Measurements from ENCODE around the gene LCE1F.

The LCE1F gene

GRCh38 chr1:152770411-152770810 lies 4.5 kb upstream of the LCE1F start:
- Histone ChIP-seq H3K27me3 (ENCODE audit: control insufficient read depth in 5 of 5, insufficient read depth in 4 of 5, low read length in 5 of 5) (no peaks in the 10 kb centered on the region), H3K9ac (ENCODE audit: low read length in 5 of 5) (no peak overlapping the region), H3K4me3 (ENCODE audit: low read depth in 1 of 5, low read length in 5 of 5) (no peak overlapping the region), H3K27ac (ENCODE audit: low read depth, low read length) (no peak overlapping the region), H3K9me3 (ENCODE audit: control insufficient read depth in 5 of 5, low read length in 5 of 5) (no peaks in the 10 kb centered on the region), H3K36me3 (ENCODE audit: control insufficient read depth in 5 of 5, insufficient read depth in 5 of 5, low read length in 5 of 5) (no peaks in the 10 kb centered on the region), H3K4me1 (ENCODE audit: control insufficient read depth in 5 of 5, insufficient read depth in 5 of 5, low read length in 5 of 5) (no peaks in the 10 kb centered on the region)

GRCh38 chr1:152776361-152776760 lies 1.4 kb downstream of the LCE1F start:
- H3K9ac ChIP-seq (ENCODE audit: low read length in 5 of 5): no peak overlapping the region
- peaks cover 0 to 3% (median 0%) of the 10 kb centered on the region in 5 donors for H3K9me3 ChIP-seq (ENCODE audit: control insufficient read depth in 5 of 5, low read length in 5 of 5)
- H3K4me3 ChIP-seq (ENCODE audit: low read depth in 1 of 5, low read length in 5 of 5): no peak overlapping the region
- no peaks in the 10 kb centered on the region for H3K36me3 ChIP-seq (ENCODE audit: control insufficient read depth in 5 of 5, insufficient read depth in 5 of 5, low read length in 5 of 5)
- H3K27ac ChIP-seq (ENCODE audit: low read depth, low read length): no peak overlapping the region
- H3K27me3 ChIP-seq (ENCODE audit: control insufficient read depth in 5 of 5, insufficient read depth in 4 of 5, low read length in 5 of 5): peaks cover 0 to 8% (median 0%) of the 10 kb centered on the region in 5 donors
- no peaks in the 10 kb centered on the region for H3K4me1 ChIP-seq (ENCODE audit: control insufficient read depth in 5 of 5, insufficient read depth in 5 of 5, low read length in 5 of 5)

GRCh38 chr1:152777510-152778137 lies 2.7 kb downstream of the LCE1F start:
- H3K9me3 ChIP-seq (ENCODE audit: control insufficient read depth in 5 of 5, low read length in 5 of 5): peaks cover 0 to 3% (median 0%) of the 10 kb centered on the region in 5 donors
- H3K36me3 ChIP-seq (ENCODE audit: control insufficient read depth in 5 of 5, insufficient read depth in 5 of 5, low read length in 5 of 5): no peaks in the 10 kb centered on the region
- no peaks in the 10 kb centered on the region for H3K4me1 ChIP-seq (ENCODE audit: control insufficient read depth in 5 of 5, insufficient read depth in 5 of 5, low read length in 5 of 5)
- no peak overlapping the region for H3K9ac ChIP-seq (ENCODE audit: low read length in 5 of 5)
- H3K27ac ChIP-seq (ENCODE audit: low read depth, low read length): no peak overlapping the region
- no peak overlapping the region for H3K4me3 ChIP-seq (ENCODE audit: low read depth in 1 of 5, low read length in 5 of 5)
- peaks cover 0 to 8% (median 0%) of the 10 kb centered on the region in 5 donors for H3K27me3 ChIP-seq (ENCODE audit: control insufficient read depth in 5 of 5, insufficient read depth in 4 of 5, low read length in 5 of 5)

DNA sequence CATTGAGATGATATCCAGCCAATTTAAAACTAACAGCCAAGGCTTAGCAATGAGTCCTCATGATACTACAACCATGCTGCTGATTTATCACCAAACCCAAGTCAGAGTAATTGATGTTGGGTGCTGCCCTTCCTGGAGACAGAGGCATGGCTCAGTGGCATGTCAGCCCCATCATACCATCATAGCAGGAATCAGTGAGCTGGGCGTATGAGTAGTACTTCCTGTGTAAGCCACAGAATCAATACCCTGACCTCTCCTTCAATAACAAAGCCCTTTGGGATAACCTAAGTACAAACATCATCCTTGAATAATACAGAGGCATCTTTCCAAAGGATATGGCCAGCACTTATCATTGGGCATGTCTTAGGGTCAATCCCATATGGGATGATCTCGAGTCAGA lies 8.2 kb downstream of the LCE1F start:
- Histone ChIP-seq H3K27me3 (ENCODE audit: control insufficient read depth in 5 of 5, insufficient read depth in 4 of 5, low read length in 5 of 5) (peaks cover 0 to 12% (median 4%) of the 10 kb centered on the region in 5 donors), H3K4me3 (ENCODE audit: low read depth in 1 of 5, low read length in 5 of 5) (no peak overlapping the region), H3K9me3 (ENCODE audit: control insufficient read depth in 5 of 5, low read length in 5 of 5) (no peaks in the 10 kb centered on the region), H3K9ac (ENCODE audit: low read length in 5 of 5) (no peak overlapping the region), H3K4me1 (ENCODE audit: control insufficient read depth in 5 of 5, insufficient read depth in 5 of 5, low read length in 5 of 5) (no peaks in the 10 kb centered on the region), H3K27ac (ENCODE audit: low read depth, low read length) (no peak overlapping the region), H3K36me3 (ENCODE audit: control insufficient read depth in 5 of 5, insufficient read depth in 5 of 5, low read length in 5 of 5) (no peaks in the 10 kb centered on the region)

DNA sequence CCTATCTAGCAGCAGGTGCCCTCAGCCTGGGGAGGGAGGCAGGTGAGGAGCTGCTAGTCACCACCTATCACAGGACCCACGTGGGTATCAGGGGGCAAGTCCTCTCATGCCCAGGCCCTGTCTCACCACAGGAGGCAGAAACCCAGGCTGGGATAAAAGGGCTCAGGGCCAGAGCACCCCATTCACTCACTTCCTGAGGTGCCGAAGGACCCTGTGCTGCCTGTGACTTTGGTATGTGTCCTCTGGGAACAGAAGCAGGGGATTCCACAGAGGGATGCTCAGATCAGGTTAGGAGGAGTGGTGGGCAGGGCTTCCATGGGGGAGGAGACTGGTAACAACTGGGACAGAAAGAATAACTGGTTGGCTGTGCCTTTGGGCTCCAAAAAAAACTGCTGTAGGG lies 11.1 kb downstream of the LCE1F start, which contains the start of gene LCE1E:
Gene LCE1E, plus strand, starts transcription at position 181 of the 400 bp plus-strand sequence. CDS start 1,043 bp downstream, outside the sequence.
- no peak within 1 kb of the TSS for H3K4me3 ChIP-seq (ENCODE audit: low read depth in 1 of 5, low read length in 5 of 5)
- no peaks in the 10 kb centered on the region for H3K36me3 ChIP-seq (ENCODE audit: control insufficient read depth in 5 of 5, insufficient read depth in 5 of 5, low read length in 5 of 5)
- no peaks in the 10 kb centered on the region for H3K4me1 ChIP-seq (ENCODE audit: control insufficient read depth in 5 of 5, insufficient read depth in 5 of 5, low read length in 5 of 5)
- no peaks in the 10 kb centered on the region for H3K9me3 ChIP-seq (ENCODE audit: control insufficient read depth in 5 of 5, low read length in 5 of 5)
- H3K27me3 ChIP-seq (ENCODE audit: control insufficient read depth in 5 of 5, insufficient read depth in 4 of 5, low read length in 5 of 5): peaks cover 0 to 12% (median 4%) of the 10 kb centered on the region in 5 donors
- H3K27ac ChIP-seq (ENCODE audit: low read depth, low read length): no peak within 1 kb of the TSS
- H3K9ac ChIP-seq (ENCODE audit: low read length in 5 of 5): no peak within 1 kb of the TSS

- Histone ChIP-seq H3K36me3 (ENCODE audit: control insufficient read depth in 5 of 5, insufficient read depth in 5 of 5, low read length in 5 of 5) (no peaks in the 10 kb centered on the region), H3K27ac (ENCODE audit: low read depth, low read length) (no peak overlapping the region), H3K4me1 (ENCODE audit: control insufficient read depth in 5 of 5, insufficient read depth in 5 of 5, low read length in 5 of 5) (no peaks in the 10 kb centered on the region), H3K9ac (ENCODE audit: low read length in 5 of 5) (no peak overlapping the region), H3K9me3 (ENCODE audit: control insufficient read depth in 5 of 5, low read length in 5 of 5) (no peaks in the 10 kb centered on the region), H3K27me3 (ENCODE audit: control insufficient read depth in 5 of 5, insufficient read depth in 4 of 5, low read length in 5 of 5) (peaks cover 0 to 8% (median 0%) of the 10 kb centered on the region in 5 donors), H3K4me3 (ENCODE audit: low read depth in 1 of 5, low read length in 5 of 5) (no peak overlapping the region)
Observed at GRCh38 chr1:152795686-152796085, 20.7 kb downstream of the LCE1F start.

DNA sequence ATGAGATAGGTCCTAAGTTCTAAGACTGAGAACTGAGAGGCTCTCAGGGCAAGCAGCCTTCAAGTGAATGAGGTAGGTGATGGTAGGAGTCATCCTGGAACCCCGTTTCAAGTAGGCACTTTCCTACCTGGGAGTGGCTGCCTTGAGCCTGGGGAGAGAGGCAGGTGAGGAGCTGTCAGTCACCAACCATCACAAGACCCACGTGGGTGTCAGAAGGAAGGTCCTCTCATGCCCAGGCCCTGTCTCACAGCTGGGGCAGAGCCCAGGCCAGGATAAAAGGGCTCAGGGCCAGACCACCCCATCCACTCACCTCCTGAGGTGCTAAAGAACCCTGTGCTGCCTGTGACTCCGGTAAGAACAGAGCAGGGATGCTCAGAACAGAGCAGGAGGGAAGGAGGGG lies 21.5 kb downstream of the LCE1F start, which contains the start of gene LCE1D:
Gene LCE1D, plus strand, starts transcription at position 301 of the 400 bp plus-strand sequence. CDS start 1,074 bp downstream, outside the sequence.
- Histone ChIP-seq H3K36me3 (ENCODE audit: control insufficient read depth in 5 of 5, insufficient read depth in 5 of 5, low read length in 5 of 5) (no peaks in the 10 kb centered on the region), H3K9me3 (ENCODE audit: control insufficient read depth in 5 of 5, low read length in 5 of 5) (no peaks in the 10 kb centered on the region), H3K4me3 (ENCODE audit: low read depth in 1 of 5, low read length in 5 of 5) (no peak within 1 kb of the TSS), H3K27ac (ENCODE audit: low read depth, low read length) (no peak within 1 kb of the TSS), H3K4me1 (ENCODE audit: control insufficient read depth in 5 of 5, insufficient read depth in 5 of 5, low read length in 5 of 5) (no peaks in the 10 kb centered on the region), H3K9ac (ENCODE audit: low read length in 5 of 5) (no peak within 1 kb of the TSS), H3K27me3 (ENCODE audit: control insufficient read depth in 5 of 5, insufficient read depth in 4 of 5, low read length in 5 of 5) (peaks cover 0 to 8% (median 0%) of the 10 kb centered on the region in 5 donors)

DNA sequence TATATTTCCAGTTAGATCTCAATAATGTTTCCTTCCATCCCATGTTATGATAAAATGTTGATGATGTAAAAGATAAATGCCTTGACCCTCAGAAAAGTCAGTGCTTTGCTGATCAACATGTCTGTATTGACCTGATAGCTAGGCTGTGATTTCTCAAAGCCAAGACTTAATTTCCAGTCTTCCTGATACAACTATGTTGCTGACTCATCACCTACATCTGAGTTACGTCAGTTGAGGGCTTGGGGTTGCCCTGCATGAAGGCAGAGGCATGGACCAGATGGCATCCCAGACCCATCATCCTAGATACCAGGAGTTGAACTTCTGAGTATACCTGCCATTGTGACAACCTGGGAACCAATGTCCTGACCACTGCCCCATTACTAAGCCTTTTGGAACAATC lies 26.4 kb downstream of the LCE1F start:
- H3K4me1 ChIP-seq (ENCODE audit: control insufficient read depth in 5 of 5, insufficient read depth in 5 of 5, low read length in 5 of 5): no peaks in the 10 kb centered on the region
- no peak overlapping the region for H3K4me3 ChIP-seq (ENCODE audit: low read depth in 1 of 5, low read length in 5 of 5)
- peaks cover 0 to 7% (median 0%) of the 10 kb centered on the region in 5 donors for H3K27me3 ChIP-seq (ENCODE audit: control insufficient read depth in 5 of 5, insufficient read depth in 4 of 5, low read length in 5 of 5)
- no peak overlapping the region for H3K9ac ChIP-seq (ENCODE audit: low read length in 5 of 5)
- H3K9me3 ChIP-seq (ENCODE audit: control insufficient read depth in 5 of 5, low read length in 5 of 5): no peaks in the 10 kb centered on the region
- no peaks in the 10 kb centered on the region for H3K36me3 ChIP-seq (ENCODE audit: control insufficient read depth in 5 of 5, insufficient read depth in 5 of 5, low read length in 5 of 5)
- no peak overlapping the region for H3K27ac ChIP-seq (ENCODE audit: low read depth, low read length)

DNA sequence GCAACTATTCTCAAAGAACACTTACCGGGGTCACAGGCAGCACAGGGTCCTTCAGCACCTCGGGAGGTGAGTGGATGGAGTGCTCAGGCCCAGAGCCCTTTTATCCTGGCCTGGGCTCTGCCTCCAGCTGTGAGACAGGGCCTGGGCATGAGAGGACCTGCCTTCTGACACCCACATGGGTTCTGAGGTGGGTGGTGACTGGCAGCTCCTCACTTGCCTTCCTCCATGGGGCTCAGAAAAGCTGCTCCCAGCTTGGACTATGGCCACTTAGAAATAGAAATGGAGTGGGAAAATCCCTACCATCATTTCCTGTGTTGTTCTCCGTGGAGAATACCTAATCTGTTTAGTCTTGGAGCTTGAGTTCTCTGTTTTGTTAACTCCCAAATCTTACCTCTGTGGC lies 31.6 kb downstream of the LCE1F start, which contains the start of gene LCE1C:
Gene LCE1C, minus strand, starts transcription at position 76 of the 400 bp plus-strand sequence. CDS start 1,173 bp downstream, outside the sequence.
- no peak within 1 kb of the TSS for H3K9ac ChIP-seq (ENCODE audit: low read length in 5 of 5)
- no peaks in the 10 kb centered on the region for H3K4me1 ChIP-seq (ENCODE audit: control insufficient read depth in 5 of 5, insufficient read depth in 5 of 5, low read length in 5 of 5)
- H3K27ac ChIP-seq (ENCODE audit: low read depth, low read length): no peak within 1 kb of the TSS
- no peaks in the 10 kb centered on the region for H3K36me3 ChIP-seq (ENCODE audit: control insufficient read depth in 5 of 5, insufficient read depth in 5 of 5, low read length in 5 of 5)
- H3K27me3 ChIP-seq (ENCODE audit: control insufficient read depth in 5 of 5, insufficient read depth in 4 of 5, low read length in 5 of 5): no peaks in the 10 kb centered on the region
- H3K4me3 ChIP-seq (ENCODE audit: low read depth in 1 of 5, low read length in 5 of 5): no peak within 1 kb of the TSS
- no peaks in the 10 kb centered on the region for H3K9me3 ChIP-seq (ENCODE audit: control insufficient read depth in 5 of 5, low read length in 5 of 5)

DNA sequence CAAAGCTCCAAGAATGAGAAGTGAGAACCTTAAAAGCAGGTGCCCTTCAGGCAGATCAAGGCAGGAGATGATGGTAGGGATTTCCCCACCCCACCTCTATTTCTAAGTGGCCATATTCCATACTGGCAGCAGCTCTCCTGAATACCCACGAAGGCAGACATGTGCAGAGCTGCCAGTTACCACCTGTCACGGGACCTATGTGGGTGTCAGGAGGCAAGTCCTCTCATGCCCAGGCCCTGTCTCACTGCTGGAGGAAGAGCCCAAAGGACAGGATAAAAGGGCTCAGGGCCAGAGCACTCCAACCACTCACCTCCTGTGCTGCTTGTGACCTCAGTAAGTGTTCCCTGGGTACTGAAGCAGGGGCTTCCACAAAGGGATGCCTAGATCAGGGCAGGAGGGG lies 36.1 kb downstream of the LCE1F start:
- Histone ChIP-seq H3K9ac (ENCODE audit: low read length in 5 of 5) (no peak overlapping the region), H3K4me1 (ENCODE audit: control insufficient read depth in 5 of 5, insufficient read depth in 5 of 5, low read length in 5 of 5) (no peaks in the 10 kb centered on the region), H3K27me3 (ENCODE audit: control insufficient read depth in 5 of 5, insufficient read depth in 4 of 5, low read length in 5 of 5) (no peaks in the 10 kb centered on the region), H3K27ac (ENCODE audit: low read depth, low read length) (no peak overlapping the region), H3K36me3 (ENCODE audit: control insufficient read depth in 5 of 5, insufficient read depth in 5 of 5, low read length in 5 of 5) (no peaks in the 10 kb centered on the region), H3K9me3 (ENCODE audit: control insufficient read depth in 5 of 5, low read length in 5 of 5) (no peaks in the 10 kb centered on the region), H3K4me3 (ENCODE audit: low read depth in 1 of 5, low read length in 5 of 5) (no peak overlapping the region)

All from subcutaneous abdominal adipose tissue (tissue), 5 donors.